GM23338 (cell line): ENCODE measurements around the gene ALDH1L2. TPM values are rescaled to one million over a fixed set of nuclear protein-coding genes. Genes with fewer than 3 reads are reported as not detected.

Source experiments
- ATAC-seq: fragments of 200-7000 bp; cut with Tn5 transposase; 3 replicates; pipeline ENCODE4 v1.9.1; 2020
- DNase-seq: peaks from one replicate; pipeline ENCODE4 v3.0.0-alpha.2; 2015; ENCODE audit warnings: low spot score
- H2AFZ ChIP-seq: fragments of 200-600 bp; sonication (generic); 2 replicates; pipeline ENCODE4 v1.8.0; 2016; ENCODE audit warnings: antibody characterized with exemption, mild to moderate bottlenecking, moderate library complexity
- H3F3A ChIP-seq: fragments of 200-600 bp; sonication (generic); replicated peaks from 2 replicates; pipeline ENCODE4 v1.8.0; 2017; ENCODE audit warnings: antibody characterized with exemption, mixed run types, low read depth
- H3K27ac ChIP-seq: fragments of 200-600 bp; sonication (generic); 2 replicates; pipeline ENCODE4 v1.6.1; 2016; ENCODE audit warnings: low read depth
- H3K27me3 ChIP-seq: fragments of 200-600 bp; sonication (generic); 2 replicates; pipeline ENCODE4 v1.8.0; 2016; ENCODE audit warnings: mild to moderate bottlenecking, mixed run types, moderate library complexity; ENCODE audit not compliant: insufficient read depth
- H3K36me3 ChIP-seq: fragments of 200-600 bp; sonication (generic); 2 replicates; pipeline ENCODE4 v1.8.0; 2016; ENCODE audit warnings: mild to moderate bottlenecking; ENCODE audit not compliant: insufficient read depth
- H3K4me1 ChIP-seq: fragments of 200-600 bp; sonication (generic); 2 replicates; pipeline ENCODE4 v1.8.0; 2016; ENCODE audit warnings: mild to moderate bottlenecking, moderate library complexity; ENCODE audit not compliant: insufficient read depth
- H3K4me2 ChIP-seq: fragments of 200-600 bp; sonication (generic); 2 replicates; pipeline ENCODE4 v1.7.1; 2017; ENCODE audit warnings: mixed run types
- H3K4me3 ChIP-seq: fragments of 200-600 bp; sonication (generic); 2 replicates; pipeline ENCODE4 v1.6.1; 2016; ENCODE audit warnings: mixed run types
- H3K79me2 ChIP-seq: fragments of 200-600 bp; sonication (generic); replicated peaks from 2 replicates; pipeline ENCODE4 v1.8.0; 2017; ENCODE audit warnings: mild to moderate bottlenecking; ENCODE audit not compliant: insufficient read depth
- H3K9me2 ChIP-seq: fragments of 200-600 bp; sonication (generic); 2 replicates; pipeline ENCODE4 v1.8.0; 2017; ENCODE audit not compliant: insufficient read depth
- H4K20me1 ChIP-seq: fragments of 200-600 bp; sonication (generic); replicated peaks from 2 replicates; pipeline ENCODE4 v1.8.0; 2017; ENCODE audit warnings: mild to moderate bottlenecking; ENCODE audit not compliant: insufficient read depth
- H3K27ac Mint-ChIP-seq: 2 replicates; pipeline ENCODE4 v1.8.0; 2020; ENCODE audit warnings: inconsistent platforms, mild to moderate bottlenecking, moderate library complexity, mixed read lengths
- H3K27me3 Mint-ChIP-seq: 3 replicates; pipeline ENCODE4 v1.8.0; 2022; ENCODE audit warnings: low read depth, mild to moderate bottlenecking, moderate library complexity, mixed read lengths, inconsistent platforms; ENCODE audit not compliant: insufficient read depth, poor library complexity
- H3K36me3 Mint-ChIP-seq: 3 replicates; pipeline ENCODE4 v1.8.0; 2021; ENCODE audit warnings: low read depth, mild to moderate bottlenecking, inconsistent platforms, moderate library complexity, mixed read lengths
- H3K4me1 Mint-ChIP-seq: 3 replicates; pipeline ENCODE4 v1.8.0; 2020; ENCODE audit warnings: mild to moderate bottlenecking, inconsistent platforms, mixed read lengths
- H3K4me3 Mint-ChIP-seq: 3 replicates; pipeline ENCODE4 v1.8.0; 2021; ENCODE audit warnings: moderate library complexity, mild to moderate bottlenecking, inconsistent platforms, mixed read lengths
- H3K9me3 Mint-ChIP-seq: 3 replicates; pipeline ENCODE4 v1.8.0; 2020; ENCODE audit warnings: moderate library complexity, mild to moderate bottlenecking, inconsistent platforms, mixed read lengths
- CREB1 ChIP-seq: fragments of 250-450 bp; sonication (Bioruptor Pico); IDR thresholded peaks from 2 replicates; pipeline ENCODE4 v1.5.0; 2020; ENCODE audit warnings: low read depth, mild to moderate bottlenecking, moderate library complexity
- CTCF ChIP-seq, 2 experiments: fragments of 200-600 bp in 1 of 2; sonication (generic) in 1 of 2; conservative IDR thresholded peaks; 2 replicates each; pipeline versions ENCODE4 v1.5.1 to v1.6.1; 2016 to 2017; ENCODE audit warnings: antibody characterized with exemption in 2 of 2, low read depth in 2 of 2, mild to moderate bottlenecking in 2 of 2, moderate library complexity in 1 of 2
- EZH2 ChIP-seq: fragments of 200-600 bp; sonication (generic); IDR thresholded peaks from one replicate; pipeline ENCODE4 v1.8.0; 2017; ENCODE audit warnings: antibody characterized with exemption, mild to moderate bottlenecking, low read depth; ENCODE audit not compliant: unreplicated experiment
- EZH2phosphoT487 ChIP-seq: fragments of 200-600 bp; sonication (generic); IDR thresholded peaks from one replicate; pipeline ENCODE4 v1.8.1; 2018; ENCODE audit warnings: antibody characterized with exemption; ENCODE audit not compliant: unreplicated experiment
- JUNB ChIP-seq: IDR thresholded peaks from one replicate; pipeline ENCODE4 v1.6.1; 2016; ENCODE audit warnings: antibody characterized with exemption; ENCODE audit not compliant: unreplicated experiment
- NANOG ChIP-seq: IDR thresholded peaks from 2 replicates; pipeline ENCODE4 v1.6.1; 2016; ENCODE audit warnings: antibody characterized with exemption, borderline replicate concordance
- POLR2AphosphoS5 ChIP-seq: IDR thresholded peaks from 2 replicates; pipeline ENCODE4 v1.6.1; 2016; ENCODE audit warnings: antibody characterized with exemption, low read depth
- REST ChIP-seq: IDR thresholded peaks from one replicate; pipeline ENCODE4 v1.6.1; 2018; ENCODE audit warnings: antibody characterized with exemption; ENCODE audit not compliant: unreplicated experiment
- STAT1 ChIP-seq: IDR thresholded peaks from one replicate; pipeline ENCODE4 v1.6.1; 2016; ENCODE audit warnings: antibody characterized with exemption; ENCODE audit not compliant: unreplicated experiment
- ZNF114 ChIP-seq: fragments of 250-450 bp; sonication (Bioruptor Pico); IDR thresholded peaks from 2 replicates; pipeline ENCODE4 v1.5.0; 2020; ENCODE audit warnings: mild to moderate bottlenecking, moderate library complexity
- ZNF331 ChIP-seq: fragments of 250-450 bp; sonication (Bioruptor Pico); IDR thresholded peaks from 2 replicates; pipeline ENCODE4 v1.5.0; 2020; ENCODE audit warnings: low read depth, mild to moderate bottlenecking, moderate library complexity
- ZNF462 ChIP-seq: fragments of 250-450 bp; sonication (Bioruptor Pico); IDR thresholded peaks from 2 replicates; pipeline ENCODE4 v1.5.0; 2020; ENCODE audit warnings: mild to moderate bottlenecking, moderate library complexity
- polyA plus RNA-seq: library from polyadenylated mRNA; unstranded; fragments of >200 nt; fragmentation: Nextera tagmentation; extraction: Ambion mirVana; gene quantifications from 2 replicates; pipeline ENCODE4 v1.2.1, GENCODE V29; 2016
- total RNA-seq: library from RNA; depleted of rRNA; stranded (reverse); fragments of >200 nt; shearing (Covaris generic); gene quantifications from 2 replicates; pipeline ENCODE4 v1.2.3, GENCODE V29; 2014
- TF ChIP-seq, protein P1 (sequence below): IDR thresholded peaks from 2 replicates; pipeline ENCODE4 v1.6.1; 2016; ENCODE audit warnings: antibody characterized with exemption

The ALDH1L2 gene
- total and polyA plus RNA-seq, 2 experiments from 2014 or later, result 5.8 to 9.1 TPM

GRCh38 chr12:105078712-105079570 is 5.3 kb downstream of the ALDH1L2 start:
- H3K9me3 Mint-ChIP-seq, result no peaks in the 10 kb centered on the region

More at GRCh38 chr12:105078712-105079570, 5.3 kb downstream of the ALDH1L2 start:
- Histone ChIP-seq H3K79me2 (peaks cover 6% of the 10 kb centered on the region; the same call in 1 of the 2 replicates), H3K9me2 (no peaks in the 10 kb centered on the region), H3K27ac (peak overlapping the region; percentile 41; the same call in 1 of the 2 replicates), H3F3A (no peaks in the 10 kb centered on the region; the same call in 1 of the 2 replicates), H3K36me3 (no peaks in the 10 kb centered on the region), H3K4me1 (peaks cover 15% of the 10 kb centered on the region), H2AFZ (no peak overlapping the region), H3K4me3 (no peak overlapping the region), H3K27me3 (no peaks in the 10 kb centered on the region), H3K4me2 (no peak overlapping the region), H4K20me1 (no peaks in the 10 kb centered on the region)
- Mint-ChIP-seq H3K36me3 (no peaks in the 10 kb centered on the region; the same call in 2 of the 3 replicates), H3K4me1 (peaks cover 21% of the 10 kb centered on the region), H3K27ac (0 out of 2 replicates have a peak overlapping the region, but pooled peaks have one; percentile 2), H3K27me3 (peaks cover 3% of the 10 kb centered on the region), H3K4me3 (no peak overlapping the region)
- no peak for TF ChIP-seq CREB1 (CRISPR knock-in tag)
- no peak for TF ChIP-seq ZNF331
- TF ChIP-seq, protein P1, sequence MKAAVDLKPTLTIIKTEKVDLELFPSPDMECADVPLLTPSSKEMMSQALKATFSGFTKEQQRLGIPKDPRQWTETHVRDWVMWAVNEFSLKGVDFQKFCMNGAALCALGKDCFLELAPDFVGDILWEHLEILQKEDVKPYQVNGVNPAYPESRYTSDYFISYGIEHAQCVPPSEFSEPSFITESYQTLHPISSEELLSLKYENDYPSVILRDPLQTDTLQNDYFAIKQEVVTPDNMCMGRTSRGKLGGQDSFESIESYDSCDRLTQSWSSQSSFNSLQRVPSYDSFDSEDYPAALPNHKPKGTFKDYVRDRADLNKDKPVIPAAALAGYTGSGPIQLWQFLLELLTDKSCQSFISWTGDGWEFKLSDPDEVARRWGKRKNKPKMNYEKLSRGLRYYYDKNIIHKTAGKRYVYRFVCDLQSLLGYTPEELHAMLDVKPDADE, result no peak
- no peak for TF ChIP-seq EZH2phosphoT487
- no peak for TF ChIP-seq ZNF114
- TF ChIP-seq POLR2AphosphoS5, result no peak
- TF ChIP-seq JUNB, result no peak
- TF ChIP-seq CTCF (conservative IDR thresholded peaks at IDR 0.05; ENCODE audit: low read depth in 2 of 2), result no peak
- TF ChIP-seq NANOG, result no peak
- TF ChIP-seq ZNF462 (CRISPR knock-in tag), result no peak
- no peak for TF ChIP-seq STAT1
- TF ChIP-seq EZH2, result no peak
- TF ChIP-seq REST, result no peak
- DNase-seq (no peak), ATAC-seq (no peak)
